ENCODE measurements around the gene LECT2. TPM values are rescaled to one million over a fixed set of nuclear protein-coding genes. Genes with fewer than 3 reads are reported as not detected.

Gene LECT2
- total RNA-seq, 1 experiment from 2014 or later: not detected

- Histone ChIP-seq H3K27ac (ENCODE audit: low read length) (no peak overlapping the region), H3K4me1 (ENCODE audit: control insufficient read depth, insufficient read depth, low read length) (no peaks in the 10 kb centered on the region), H3K36me3 (ENCODE audit: control insufficient read depth, insufficient read depth, low read length) (no peaks in the 10 kb centered on the region), H3K4me3 (ENCODE audit: low read depth in 2 of 2, low read length in 2 of 2) (no peak overlapping the region), H3K9me3 (ENCODE audit: control insufficient read depth, insufficient read depth, low read depth, low read length) (no peaks in the 10 kb centered on the region), H3K27me3 (ENCODE audit: control insufficient read depth, insufficient read depth, low read length) (no peaks in the 10 kb centered on the region)
- no TSS peak for BruUV-seq (replicated peaks)
- in situ Hi-C loops (cut with HindIII; ENCODE audit: low pct_unique_long_range_greater_than_20kb, low sequenced_read_pairs): no loop called here
- TF ChIP-seq, protein P1, sequence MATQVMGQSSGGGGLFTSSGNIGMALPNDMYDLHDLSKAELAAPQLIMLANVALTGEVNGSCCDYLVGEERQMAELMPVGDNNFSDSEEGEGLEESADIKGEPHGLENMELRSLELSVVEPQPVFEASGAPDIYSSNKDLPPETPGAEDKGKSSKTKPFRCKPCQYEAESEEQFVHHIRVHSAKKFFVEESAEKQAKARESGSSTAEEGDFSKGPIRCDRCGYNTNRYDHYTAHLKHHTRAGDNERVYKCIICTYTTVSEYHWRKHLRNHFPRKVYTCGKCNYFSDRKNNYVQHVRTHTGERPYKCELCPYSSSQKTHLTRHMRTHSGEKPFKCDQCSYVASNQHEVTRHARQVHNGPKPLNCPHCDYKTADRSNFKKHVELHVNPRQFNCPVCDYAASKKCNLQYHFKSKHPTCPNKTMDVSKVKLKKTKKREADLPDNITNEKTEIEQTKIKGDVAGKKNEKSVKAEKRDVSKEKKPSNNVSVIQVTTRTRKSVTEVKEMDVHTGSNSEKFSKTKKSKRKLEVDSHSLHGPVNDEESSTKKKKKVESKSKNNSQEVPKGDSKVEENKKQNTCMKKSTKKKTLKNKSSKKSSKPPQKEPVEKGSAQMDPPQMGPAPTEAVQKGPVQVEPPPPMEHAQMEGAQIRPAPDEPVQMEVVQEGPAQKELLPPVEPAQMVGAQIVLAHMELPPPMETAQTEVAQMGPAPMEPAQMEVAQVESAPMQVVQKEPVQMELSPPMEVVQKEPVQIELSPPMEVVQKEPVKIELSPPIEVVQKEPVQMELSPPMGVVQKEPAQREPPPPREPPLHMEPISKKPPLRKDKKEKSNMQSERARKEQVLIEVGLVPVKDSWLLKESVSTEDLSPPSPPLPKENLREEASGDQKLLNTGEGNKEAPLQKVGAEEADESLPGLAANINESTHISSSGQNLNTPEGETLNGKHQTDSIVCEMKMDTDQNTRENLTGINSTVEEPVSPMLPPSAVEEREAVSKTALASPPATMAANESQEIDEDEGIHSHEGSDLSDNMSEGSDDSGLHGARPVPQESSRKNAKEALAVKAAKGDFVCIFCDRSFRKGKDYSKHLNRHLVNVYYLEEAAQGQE (IDR thresholded peaks at IDR 0.05; ENCODE audit: insufficient read depth in 1 of 2, low read depth in 2 of 2, low read length in 1 of 2): no peak
- TF ChIP-seq CTCF (IDR thresholded peaks at IDR 0.05): no peak
- no peak for TF ChIP-seq POLR2AphosphoS5 (IDR thresholded peaks at IDR 0.05; ENCODE audit: low read depth, low read length)
- TF ChIP-seq TCF7L2 (IDR thresholded peaks at IDR 0.05; ENCODE audit: low read depth, low read length): no peak
- TF ChIP-seq SIN3A (IDR thresholded peaks at IDR 0.05; ENCODE audit: borderline replicate concordance, insufficient read depth, low read depth, low read length): no peak
- ChIA-PET POLR2A (no interaction called here), CTCF (no interaction called here)
- DNase-seq (ENCODE audit: low read depth, low spot score) (no peak), ATAC-seq (no peak)
- intact Hi-C loops (cut with micrococcal nuclease; ENCODE audit: unreplicated experiment): no loop called here
Measured at GRCh38 chr5:135955525-135955924, 742 bp upstream of the LECT2 start.

- CTCF ChIA-PET: no interaction called here
- in situ Hi-C loops (cut with HindIII; ENCODE audit: low pct_unique_long_range_greater_than_20kb, low sequenced_read_pairs) (no loop called here), intact Hi-C loops (cut with micrococcal nuclease; ENCODE audit: unreplicated experiment) (no loop called here)
Measured at GRCh38 chr5:135953850-135954249, 933 bp downstream of the LECT2 start.

More at GRCh38 chr5:135953850-135954249, 933 bp downstream of the LECT2 start:
- H3K9me3 ChIP-seq (ENCODE audit: control insufficient read depth, insufficient read depth, low read depth, low read length): no peaks in the 10 kb centered on the region
- TF ChIP-seq TCF7L2 (IDR thresholded peaks at IDR 0.05; ENCODE audit: low read depth, low read length): no peak
- TF ChIP-seq, protein P1 (IDR thresholded peaks at IDR 0.05; ENCODE audit: insufficient read depth in 1 of 2, low read depth in 2 of 2, low read length in 1 of 2): no peak
- no peak for TF ChIP-seq SIN3A (IDR thresholded peaks at IDR 0.05; ENCODE audit: borderline replicate concordance, insufficient read depth, low read depth, low read length)
- no peak for TF ChIP-seq CTCF (IDR thresholded peaks at IDR 0.05)
- TF ChIP-seq POLR2AphosphoS5 (IDR thresholded peaks at IDR 0.05; ENCODE audit: low read depth, low read length): no peak
- no TSS peak for BruUV-seq (replicated peaks)
- no peak overlapping the region for H3K27ac ChIP-seq (ENCODE audit: low read length)
- H3K4me3 ChIP-seq (ENCODE audit: low read depth in 2 of 2, low read length in 2 of 2): no peak overlapping the region
- no peak for ATAC-seq
- H3K27me3 ChIP-seq (ENCODE audit: control insufficient read depth, insufficient read depth, low read length): no peaks in the 10 kb centered on the region
- no peaks in the 10 kb centered on the region for H3K4me1 ChIP-seq (ENCODE audit: control insufficient read depth, insufficient read depth, low read length)
- no peak for DNase-seq (ENCODE audit: low read depth, low spot score)
- POLR2A ChIA-PET: no interaction called here
- no peaks in the 10 kb centered on the region for H3K36me3 ChIP-seq (ENCODE audit: control insufficient read depth, insufficient read depth, low read length)
